Measurements from ENCODE around the gene ABHD6. TPM values are rescaled to one million over a fixed set of nuclear protein-coding genes. Genes with fewer than 3 reads are reported as not detected.

The ABHD6 gene
- 18.4 TPM for polyA plus RNA-seq (2013, experiment 1 of 2)
- 18.0 TPM for polyA plus RNA-seq (2013, experiment 2 of 2)

- no peak within 1 kb of the TSS for H4K91ac ChIP-seq (ENCODE audit: low read depth, low read length, poor library complexity)
- peak within 1 kb of the TSS; percentile 40 for H2BK120ac ChIP-seq (ENCODE audit: low read depth, low read length)
- H2AK5ac ChIP-seq (ENCODE audit: low read depth, low read length) = peak within 1 kb of the TSS; percentile 59
- peaks cover 9 to 11% of the 10 kb centered on the region in 2 donors for H3K4me1 ChIP-seq (ENCODE audit: control insufficient read depth in 2 of 2, insufficient read depth in 1 of 2, low read depth in 1 of 2, low read length in 2 of 2)
- peak within 1 kb of the TSS; percentile 98 for H2AFZ ChIP-seq (ENCODE audit: low read length)
- H4K8ac ChIP-seq (ENCODE audit: low read depth, low read length) = no peak within 1 kb of the TSS
- H3K14ac ChIP-seq (ENCODE audit: low read length) = peak within 1 kb of the TSS; percentile 73
- peak within 1 kb of the TSS; percentile 74 to 97 for H3K4me3 ChIP-seq (ENCODE audit: low read length in 2 of 2)
- peak within 1 kb of the TSS; percentile 80 for H2BK15ac ChIP-seq (ENCODE audit: low read length)
- peak within 1 kb of the TSS; percentile 97 for H3K9ac ChIP-seq (ENCODE audit: low read depth, low read length, poor library complexity)
- H3K9me3 ChIP-seq (replicated peaks in 1 of 2; ENCODE audit: control insufficient read depth in 2 of 2, insufficient read depth in 1 of 2, low read depth in 1 of 2, low read length in 2 of 2) = no peaks in the 10 kb centered on the region
- peak within 1 kb of the TSS; percentile 94 for H3K18ac ChIP-seq (ENCODE audit: low read length)
- H3K23ac ChIP-seq (ENCODE audit: low read depth, low read length, poor library complexity) = peak within 1 kb of the TSS; percentile 74
- H2BK12ac ChIP-seq (ENCODE audit: low read length) = no peak within 1 kb of the TSS
- peak within 1 kb of the TSS; percentile 93 for H2BK5ac ChIP-seq (ENCODE audit: low read length)
- peak within 1 kb of the TSS; percentile 77 for H3K4ac ChIP-seq (ENCODE audit: low read length)
- peak within 1 kb of the TSS; percentile 99 for H3K4me2 ChIP-seq (ENCODE audit: insufficient read depth, low read length, poor library complexity, severe bottlenecking)
- H3K79me1 ChIP-seq (ENCODE audit: low read depth, low read length) = peaks cover 2% of the 10 kb centered on the region
- DNase-seq (ENCODE audit: low spot score) = peak; percentile 84
- peaks cover 0 to 85% (median 18%) of the 10 kb centered on the region in 3 experiments for H3K27me3 ChIP-seq (ENCODE audit: control insufficient read depth in 3 of 3, insufficient read depth in 3 of 3, low read depth in 1 of 3, low read length in 3 of 3)
- WGBS, 2 donors (ENCODE audit: extremely low coverage in 2 of 2, insufficient read length in 2 of 2, insufficient replicate concordance in 1 of 2) = no CpG with 5 or more reads among the region's 77 CpGs
- no peaks in the 10 kb centered on the region for H3K36me3 ChIP-seq (replicated peaks in 1 of 2; ENCODE audit: control insufficient read depth in 2 of 2, insufficient read depth in 2 of 2, low read length in 2 of 2)
- H3K27ac ChIP-seq (replicated peaks; ENCODE audit: low read length) = peak within 1 kb of the TSS; percentile 81
These were observed at the start of gene ABHD6 for GRCh38 chr3:58237238-58237940. ABHD6 (plus strand) TSS chr3:58237792; CDS start chr3:58256587, 18,795 bp downstream.

GRCh38 chr3:58188173-58188564, 49.4 kb upstream of the ABHD6 start:
- H2BK5ac ChIP-seq (ENCODE audit: low read length) = no peak overlapping the region
- H3K4ac ChIP-seq (ENCODE audit: low read length) = no peak overlapping the region
- no peak overlapping the region for H3K18ac ChIP-seq (ENCODE audit: low read length)
- peak overlapping the region; percentile 29 for H2BK15ac ChIP-seq (ENCODE audit: low read length)
- no peak overlapping the region for H2AK5ac ChIP-seq (ENCODE audit: low read depth, low read length)
- H3K4me3 ChIP-seq (ENCODE audit: low read length in 2 of 2) = no peak overlapping the region
- no peak overlapping the region for H3K23ac ChIP-seq (ENCODE audit: low read depth, low read length, poor library complexity)
- H2BK12ac ChIP-seq (ENCODE audit: low read length) = no peak overlapping the region
- no peaks in the 10 kb centered on the region for H3K36me3 ChIP-seq (replicated peaks in 1 of 2; ENCODE audit: control insufficient read depth in 2 of 2, insufficient read depth in 2 of 2, low read length in 2 of 2)
- DNase-seq (ENCODE audit: low spot score) = no peak
- H3K9me3 ChIP-seq (replicated peaks in 1 of 2; ENCODE audit: control insufficient read depth in 2 of 2, insufficient read depth in 1 of 2, low read depth in 1 of 2, low read length in 2 of 2) = no peaks in the 10 kb centered on the region
- H3K27ac ChIP-seq (replicated peaks; ENCODE audit: low read length) = no peak overlapping the region
- no peak overlapping the region for H3K14ac ChIP-seq (ENCODE audit: low read length)
- no peak overlapping the region for H3K9ac ChIP-seq (ENCODE audit: low read depth, low read length, poor library complexity)
- H3K4me2 ChIP-seq (ENCODE audit: insufficient read depth, low read length, poor library complexity, severe bottlenecking) = no peak overlapping the region
- H3K79me1 ChIP-seq (ENCODE audit: low read depth, low read length) = no peaks in the 10 kb centered on the region
- H3K4me1 ChIP-seq (ENCODE audit: control insufficient read depth in 2 of 2, insufficient read depth in 1 of 2, low read depth in 1 of 2, low read length in 2 of 2) = peaks cover 13 to 14% of the 10 kb centered on the region in 2 donors
- H2AFZ ChIP-seq (ENCODE audit: low read length) = no peak overlapping the region
- H4K8ac ChIP-seq (ENCODE audit: low read depth, low read length) = no peak overlapping the region
- no peak overlapping the region for H4K91ac ChIP-seq (ENCODE audit: low read depth, low read length, poor library complexity)
- whole genome bisulfite sequencing, 2 donors (ENCODE audit: extremely low coverage in 2 of 2, insufficient read length in 2 of 2, insufficient replicate concordance in 1 of 2) = no CpG with 5 or more reads among the region's 6 CpGs
- peaks cover 0 to 20% (median 0%) of the 10 kb centered on the region in 3 experiments for H3K27me3 ChIP-seq (ENCODE audit: control insufficient read depth in 3 of 3, insufficient read depth in 3 of 3, low read depth in 1 of 3, low read length in 3 of 3)
- no peak overlapping the region for H2BK120ac ChIP-seq (ENCODE audit: low read depth, low read length)

GRCh38 chr3:58188921-58189451, 48.6 kb upstream of the ABHD6 start:
- Histone ChIP-seq H3K4me3 (ENCODE audit: low read length in 2 of 2) (no peak overlapping the region), H3K9ac (ENCODE audit: low read depth, low read length, poor library complexity) (no peak overlapping the region), H3K4me1 (ENCODE audit: control insufficient read depth in 2 of 2, insufficient read depth in 1 of 2, low read depth in 1 of 2, low read length in 2 of 2) (peaks cover 13 to 14% of the 10 kb centered on the region in 2 donors), H3K14ac (ENCODE audit: low read length) (no peak overlapping the region), H2BK15ac (ENCODE audit: low read length) (peak overlapping the region; percentile 29), H3K18ac (ENCODE audit: low read length) (peak overlapping the region; percentile 31), H2AK5ac (ENCODE audit: low read depth, low read length) (no peak overlapping the region), H3K27me3 (ENCODE audit: control insufficient read depth in 3 of 3, insufficient read depth in 3 of 3, low read depth in 1 of 3, low read length in 3 of 3) (peaks cover 0 to 14% (median 0%) of the 10 kb centered on the region in 3 experiments), H2BK12ac (ENCODE audit: low read length) (no peak overlapping the region), H4K8ac (ENCODE audit: low read depth, low read length) (no peak overlapping the region), H3K4me2 (ENCODE audit: insufficient read depth, low read length, poor library complexity, severe bottlenecking) (no peak overlapping the region), H3K23ac (ENCODE audit: low read depth, low read length, poor library complexity) (no peak overlapping the region), H2BK5ac (ENCODE audit: low read length) (no peak overlapping the region), H2BK120ac (ENCODE audit: low read depth, low read length) (no peak overlapping the region), H3K27ac (replicated peaks; ENCODE audit: low read length) (no peak overlapping the region), H4K91ac (ENCODE audit: low read depth, low read length, poor library complexity) (no peak overlapping the region), H3K9me3 (replicated peaks in 1 of 2; ENCODE audit: control insufficient read depth in 2 of 2, insufficient read depth in 1 of 2, low read depth in 1 of 2, low read length in 2 of 2) (no peaks in the 10 kb centered on the region), H2AFZ (ENCODE audit: low read length) (peak overlapping the region; percentile 48), H3K4ac (ENCODE audit: low read length) (no peak overlapping the region), H3K79me1 (ENCODE audit: low read depth, low read length) (no peaks in the 10 kb centered on the region), H3K36me3 (replicated peaks in 1 of 2; ENCODE audit: control insufficient read depth in 2 of 2, insufficient read depth in 2 of 2, low read length in 2 of 2) (no peaks in the 10 kb centered on the region)
- no peak for DNase-seq (ENCODE audit: low spot score)
- WGBS, 2 donors (ENCODE audit: extremely low coverage in 2 of 2, insufficient read length in 2 of 2, insufficient replicate concordance in 1 of 2) = no CpG with 5 or more reads among the region's 10 CpGs

- Histone ChIP-seq H3K18ac (ENCODE audit: low read length) (peak overlapping the region; percentile 21), H2BK120ac (ENCODE audit: low read depth, low read length) (no peak overlapping the region), H3K4me1 (ENCODE audit: control insufficient read depth in 2 of 2, insufficient read depth in 1 of 2, low read depth in 1 of 2, low read length in 2 of 2) (peaks cover 13 to 14% of the 10 kb centered on the region in 2 donors), H3K36me3 (replicated peaks in 1 of 2; ENCODE audit: control insufficient read depth in 2 of 2, insufficient read depth in 2 of 2, low read length in 2 of 2) (no peaks in the 10 kb centered on the region), H2BK15ac (ENCODE audit: low read length) (no peak overlapping the region), H4K8ac (ENCODE audit: low read depth, low read length) (no peak overlapping the region), H3K14ac (ENCODE audit: low read length) (no peak overlapping the region), H2BK12ac (ENCODE audit: low read length) (no peak overlapping the region), H3K79me1 (ENCODE audit: low read depth, low read length) (no peaks in the 10 kb centered on the region), H3K27ac (replicated peaks; ENCODE audit: low read length) (no peak overlapping the region), H3K4ac (ENCODE audit: low read length) (no peak overlapping the region), H2AK5ac (ENCODE audit: low read depth, low read length) (no peak overlapping the region), H4K91ac (ENCODE audit: low read depth, low read length, poor library complexity) (no peak overlapping the region), H2BK5ac (ENCODE audit: low read length) (no peak overlapping the region), H3K9me3 (replicated peaks in 1 of 2; ENCODE audit: control insufficient read depth in 2 of 2, insufficient read depth in 1 of 2, low read depth in 1 of 2, low read length in 2 of 2) (no peaks in the 10 kb centered on the region), H2AFZ (ENCODE audit: low read length) (peak overlapping the region; percentile 21), H3K9ac (ENCODE audit: low read depth, low read length, poor library complexity) (no peak overlapping the region), H3K4me2 (ENCODE audit: insufficient read depth, low read length, poor library complexity, severe bottlenecking) (no peak overlapping the region), H3K27me3 (ENCODE audit: control insufficient read depth in 3 of 3, insufficient read depth in 3 of 3, low read depth in 1 of 3, low read length in 3 of 3) (peaks cover 0 to 8% (median 0%) of the 10 kb centered on the region in 3 experiments), H3K23ac (ENCODE audit: low read depth, low read length, poor library complexity) (no peak overlapping the region), H3K4me3 (ENCODE audit: low read length in 2 of 2) (no peak overlapping the region)
- no peak for DNase-seq (ENCODE audit: low spot score)
- no CpG with 5 or more reads among the region's 5 CpGs for WGBS, 2 donors (ENCODE audit: extremely low coverage in 2 of 2, insufficient read length in 2 of 2, insufficient replicate concordance in 1 of 2)
These were observed 47.9 kb upstream of the ABHD6 start for GRCh38 chr3:58189691-58190090.
